Ovary (tissue), 3 donors: ENCODE data around the gene ERICH6.

Source experiments
- CTCF ChIP-seq, 3 donors: fragments of 450-650 bp in 2 of 3; fragments of 200-600 bp in 1 of 3; IDR thresholded peaks; one replicate each; pipeline versions ENCODE4 v1.5.1 to v1.8.0; 2016 to 2022; ENCODE audit warnings: antibody characterized with exemption in 3 of 3, mild to moderate bottlenecking in 1 of 3
- EP300 ChIP-seq: sonication (generic); formaldehyde crosslinking; IDR thresholded peaks from one replicate; pipeline ENCODE4 v1.6.1; 2017; ENCODE audit warnings: antibody characterized with exemption
- donor health status: DM: no; HTN: no; CAD: no.

DNA sequence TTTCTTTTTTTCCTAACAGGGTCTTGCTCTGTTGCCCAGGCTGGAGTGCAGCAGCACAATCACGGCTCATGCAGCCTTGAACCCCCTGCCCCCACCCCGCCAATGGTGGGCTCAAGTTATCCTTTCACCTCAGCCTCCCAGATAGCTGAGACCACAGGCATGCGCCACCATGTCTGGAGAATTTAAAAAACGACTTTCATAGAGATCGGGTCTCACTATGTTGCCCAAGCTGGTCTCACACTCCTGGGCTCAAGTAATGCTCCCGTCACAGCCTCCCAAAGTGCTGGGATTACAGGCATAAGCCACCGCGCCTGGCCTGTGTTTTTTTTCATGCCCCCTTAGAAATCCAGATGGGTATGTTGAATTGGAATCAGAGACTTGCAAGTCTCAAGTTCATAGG is 40.3 kb downstream of the ERICH6 start:
- no peak for TF ChIP-seq CTCF (IDR thresholded peaks at IDR 0.05)
- TF ChIP-seq EP300 = no peak
